GM10266 (cell line): ENCODE results near the gene CYSLTR2.
"Not testable (repeated sequence)": the region's sequence is repeated elsewhere in the genome, so short reads cannot be mapped to it uniquely, and the experiment has no call there.

Source experiments
- DNase-seq: peaks from one replicate; pipeline ENCODE4 v3.0.0; 2012; ENCODE audit errors: extremely low spot score
- TF ChIP-seq, protein P1 (sequence below): IDR thresholded peaks from 2 replicates; pipeline ENCODE4 v1.5.1; 2012; ENCODE audit warnings: mild to moderate bottlenecking, low read depth; ENCODE audit not compliant: control insufficient read depth, insufficient read depth; ENCODE audit errors: missing control alignments

The CYSLTR2 gene

DNA sequence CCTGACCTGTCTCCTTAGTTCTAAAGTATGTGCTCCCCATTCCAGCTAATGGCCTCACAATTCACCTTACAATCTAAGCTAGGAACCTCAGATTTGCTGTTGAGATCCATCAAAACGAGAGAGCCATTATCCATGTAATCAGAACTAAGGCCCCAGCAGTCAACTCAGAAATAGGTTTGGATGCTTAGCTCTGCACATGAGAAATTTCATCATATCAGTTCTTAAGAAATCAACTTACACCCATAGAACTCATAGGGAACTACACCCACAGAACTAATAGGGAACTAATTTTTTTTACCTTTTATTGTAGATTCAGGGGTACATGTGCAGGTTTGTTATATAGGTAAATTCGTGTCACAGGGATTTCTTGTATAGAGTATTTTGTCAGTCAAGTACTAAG is 28.7 kb downstream of the CYSLTR2 start:
- TF ChIP-seq, protein P1, sequence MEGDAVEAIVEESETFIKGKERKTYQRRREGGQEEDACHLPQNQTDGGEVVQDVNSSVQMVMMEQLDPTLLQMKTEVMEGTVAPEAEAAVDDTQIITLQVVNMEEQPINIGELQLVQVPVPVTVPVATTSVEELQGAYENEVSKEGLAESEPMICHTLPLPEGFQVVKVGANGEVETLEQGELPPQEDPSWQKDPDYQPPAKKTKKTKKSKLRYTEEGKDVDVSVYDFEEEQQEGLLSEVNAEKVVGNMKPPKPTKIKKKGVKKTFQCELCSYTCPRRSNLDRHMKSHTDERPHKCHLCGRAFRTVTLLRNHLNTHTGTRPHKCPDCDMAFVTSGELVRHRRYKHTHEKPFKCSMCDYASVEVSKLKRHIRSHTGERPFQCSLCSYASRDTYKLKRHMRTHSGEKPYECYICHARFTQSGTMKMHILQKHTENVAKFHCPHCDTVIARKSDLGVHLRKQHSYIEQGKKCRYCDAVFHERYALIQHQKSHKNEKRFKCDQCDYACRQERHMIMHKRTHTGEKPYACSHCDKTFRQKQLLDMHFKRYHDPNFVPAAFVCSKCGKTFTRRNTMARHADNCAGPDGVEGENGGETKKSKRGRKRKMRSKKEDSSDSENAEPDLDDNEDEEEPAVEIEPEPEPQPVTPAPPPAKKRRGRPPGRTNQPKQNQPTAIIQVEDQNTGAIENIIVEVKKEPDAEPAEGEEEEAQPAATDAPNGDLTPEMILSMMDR, result no peak
- DNase-seq, result no peak

DNA sequence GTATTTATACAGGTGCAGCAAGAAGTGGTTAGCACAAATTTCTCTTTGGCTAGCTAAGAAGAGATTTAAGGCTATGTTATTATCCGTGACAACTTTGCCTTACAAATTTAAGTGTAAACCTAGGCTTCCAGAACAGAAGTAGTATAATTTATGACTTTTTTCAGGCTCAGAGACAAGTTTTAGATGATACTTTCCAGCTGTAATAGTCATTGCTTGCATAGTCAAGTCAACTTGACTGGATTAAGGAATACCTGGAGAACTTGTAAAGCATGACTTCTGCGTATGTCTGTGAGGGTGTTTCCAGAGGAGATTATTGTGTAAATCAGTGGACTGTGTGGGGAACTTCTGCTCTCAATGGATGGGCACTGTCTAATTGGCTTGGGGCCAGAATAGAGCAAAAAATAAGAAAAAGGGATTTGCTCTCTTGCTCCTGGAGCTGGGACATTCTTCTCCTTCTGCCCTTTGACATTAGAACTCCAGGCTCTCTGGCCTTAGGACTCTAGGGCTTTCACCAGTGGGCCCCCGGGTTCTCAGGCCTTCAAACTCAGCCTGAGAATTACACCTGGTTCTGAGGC is 33.0 kb downstream of the CYSLTR2 start:
- no peak for DNase-seq
- TF ChIP-seq, protein P1, result no peak

DNA sequence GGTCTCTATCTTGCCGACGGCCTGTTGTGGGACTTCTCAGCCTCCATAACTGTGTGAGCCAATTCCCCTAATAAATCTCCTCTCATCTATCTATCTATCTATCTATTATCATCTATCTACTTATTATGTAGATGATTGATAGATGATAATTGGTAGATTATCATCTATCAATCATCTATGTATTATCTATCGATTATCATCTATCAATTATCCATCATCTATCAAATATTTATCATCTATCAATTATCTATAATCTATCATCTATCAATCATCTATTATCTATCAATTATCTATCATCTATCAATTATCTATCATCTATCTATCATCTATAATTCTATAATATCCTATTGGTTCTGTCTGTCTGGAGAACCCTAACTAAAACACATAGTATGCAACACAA is 33.5 kb downstream of the CYSLTR2 start:
- DNase-seq, result no peak
- TF ChIP-seq, protein P1, result no peak

DNA sequence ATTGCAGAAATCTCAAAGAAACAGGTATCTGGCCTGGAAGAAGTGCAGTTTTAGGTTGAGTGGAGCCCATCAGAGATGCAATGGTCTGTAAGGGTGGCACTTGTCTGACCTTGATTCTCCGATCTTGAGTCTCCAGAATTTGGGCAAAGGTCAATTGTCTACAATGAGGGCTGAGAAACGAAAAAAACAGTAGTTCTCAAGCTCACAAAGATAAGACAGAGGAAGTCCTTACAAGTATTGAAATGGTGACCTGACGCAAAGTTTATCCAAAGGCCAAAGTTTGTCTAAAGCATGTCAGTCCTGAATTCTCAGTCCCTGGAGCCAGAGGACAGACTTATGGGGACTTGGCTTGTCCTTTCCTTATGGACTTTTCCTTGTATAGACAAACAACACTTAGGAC is 40.3 kb downstream of the CYSLTR2 start:
- TF ChIP-seq, protein P1, result no peak
- no peak for DNase-seq

DNA sequence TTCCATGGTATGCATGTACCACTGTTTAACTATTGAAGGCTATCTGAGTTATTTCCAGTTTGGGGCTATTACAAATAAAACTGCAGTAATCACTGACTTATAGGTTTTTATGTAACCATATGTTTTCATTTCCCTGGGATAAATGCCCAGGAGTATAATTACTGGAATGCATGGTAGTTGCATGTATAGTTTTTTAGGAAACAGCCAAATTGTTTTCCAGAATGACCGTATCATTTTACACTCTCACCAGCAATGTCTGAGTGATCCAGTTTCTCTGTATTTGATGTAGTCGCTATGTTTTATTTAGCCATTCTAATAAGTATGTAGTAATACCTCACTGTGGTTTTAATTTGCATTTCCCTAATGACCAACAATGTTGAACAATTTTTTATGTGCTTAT is 42.0 kb downstream of the CYSLTR2 start:
- TF ChIP-seq, protein P1, result no peak
- no peak for DNase-seq

DNA sequence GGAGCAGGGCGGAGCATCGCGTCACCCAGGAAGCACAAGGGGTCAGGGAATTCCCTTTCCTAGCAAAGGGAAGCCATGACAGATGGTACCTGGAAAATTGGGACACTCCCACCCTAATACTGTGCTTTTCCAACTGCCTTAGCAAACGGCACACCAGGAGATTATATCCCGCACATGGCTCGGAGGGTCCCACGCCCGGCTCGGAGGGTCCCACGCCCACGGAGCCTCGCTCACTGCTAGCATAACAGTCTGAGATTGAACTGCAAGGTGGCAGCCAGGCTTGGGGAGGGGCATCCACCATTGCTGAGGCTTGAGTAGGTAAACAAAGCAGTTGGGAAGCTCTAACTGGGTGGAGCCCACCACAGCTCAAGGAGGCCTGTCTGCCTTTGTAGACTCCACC is 42.9 kb downstream of the CYSLTR2 start:
- DNase-seq, result not testable (repeated sequence)

DNA sequence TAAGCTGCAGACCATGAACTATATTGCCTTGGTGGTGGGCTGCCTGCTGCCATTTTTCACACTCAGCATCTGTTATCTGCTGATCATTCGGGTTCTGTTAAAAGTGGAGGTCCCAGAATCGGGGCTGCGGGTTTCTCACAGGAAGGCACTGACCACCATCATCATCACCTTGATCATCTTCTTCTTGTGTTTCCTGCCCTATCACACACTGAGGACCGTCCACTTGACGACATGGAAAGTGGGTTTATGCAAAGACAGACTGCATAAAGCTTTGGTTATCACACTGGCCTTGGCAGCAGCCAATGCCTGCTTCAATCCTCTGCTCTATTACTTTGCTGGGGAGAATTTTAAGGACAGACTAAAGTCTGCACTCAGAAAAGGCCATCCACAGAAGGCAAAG is 53.7 kb downstream of the CYSLTR2 start:
- no peak for DNase-seq
- TF ChIP-seq, protein P1, result no peak

DNA sequence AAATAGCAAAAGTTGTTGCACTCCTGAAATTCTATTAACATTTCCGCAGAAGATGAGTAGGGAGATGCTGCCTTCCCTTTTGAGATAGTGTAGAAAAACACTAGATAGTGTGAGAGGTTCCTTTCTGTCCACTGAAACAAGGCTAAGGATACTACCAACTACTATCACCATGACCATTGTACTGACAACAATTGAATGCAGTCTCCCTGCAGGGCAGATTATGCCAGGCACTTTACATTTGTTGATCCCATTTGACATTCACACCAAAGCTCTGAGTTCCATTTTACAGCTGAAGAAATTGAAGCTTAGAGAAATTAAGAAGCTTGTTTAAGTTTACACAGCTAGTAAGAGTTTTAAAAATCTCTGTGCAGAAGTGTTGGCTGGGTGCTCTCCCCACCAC is 55.0 kb downstream of the CYSLTR2 start:
- TF ChIP-seq, protein P1, result no peak
- DNase-seq, result no peak
